GM18861 (cell line): ENCODE results near the gene YBX2.

Experiments
- ATAC-seq: cut with Tn5 transposase; IDR thresholded peaks from one replicate; pipeline ENCODE4 v1.9.1; 2021; ENCODE audit not compliant: unreplicated experiment

YBX2 gene

DNA sequence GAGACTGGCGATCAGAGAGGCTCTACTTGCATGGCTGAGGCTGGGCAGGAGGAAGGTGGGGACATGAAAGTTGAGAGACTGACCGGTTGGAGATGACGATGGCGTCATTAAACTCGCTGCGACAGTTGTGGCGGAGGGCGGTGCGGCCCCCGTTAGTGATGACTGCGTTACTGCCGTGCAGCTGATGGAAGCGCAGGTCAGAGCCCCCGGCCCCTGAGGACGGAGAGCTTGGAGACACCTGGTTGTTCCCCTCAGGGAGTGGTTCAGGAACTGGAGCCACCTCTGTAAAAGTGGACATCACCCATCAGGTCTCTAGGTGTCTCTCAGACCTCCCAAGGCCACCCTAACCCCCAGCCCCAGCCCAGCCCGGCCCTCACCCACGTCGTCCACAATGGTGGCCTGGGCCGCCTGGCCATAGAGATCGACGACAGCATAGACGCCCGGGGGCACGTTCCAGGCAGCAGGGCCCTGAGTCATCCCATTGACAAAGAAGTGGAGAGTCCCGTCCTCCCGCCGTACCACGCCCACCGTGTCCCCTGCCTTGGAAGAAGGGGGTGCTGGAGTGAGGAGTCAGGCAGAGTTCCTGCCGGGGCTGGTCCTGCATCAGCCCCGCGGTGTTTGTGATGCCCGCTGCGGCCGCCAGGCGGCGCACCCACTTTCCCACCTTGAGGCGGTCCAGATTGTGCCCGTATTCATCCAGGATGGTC lies 29.4 kb upstream of the YBX2 start:
- no peak for ATAC-seq

DNA sequence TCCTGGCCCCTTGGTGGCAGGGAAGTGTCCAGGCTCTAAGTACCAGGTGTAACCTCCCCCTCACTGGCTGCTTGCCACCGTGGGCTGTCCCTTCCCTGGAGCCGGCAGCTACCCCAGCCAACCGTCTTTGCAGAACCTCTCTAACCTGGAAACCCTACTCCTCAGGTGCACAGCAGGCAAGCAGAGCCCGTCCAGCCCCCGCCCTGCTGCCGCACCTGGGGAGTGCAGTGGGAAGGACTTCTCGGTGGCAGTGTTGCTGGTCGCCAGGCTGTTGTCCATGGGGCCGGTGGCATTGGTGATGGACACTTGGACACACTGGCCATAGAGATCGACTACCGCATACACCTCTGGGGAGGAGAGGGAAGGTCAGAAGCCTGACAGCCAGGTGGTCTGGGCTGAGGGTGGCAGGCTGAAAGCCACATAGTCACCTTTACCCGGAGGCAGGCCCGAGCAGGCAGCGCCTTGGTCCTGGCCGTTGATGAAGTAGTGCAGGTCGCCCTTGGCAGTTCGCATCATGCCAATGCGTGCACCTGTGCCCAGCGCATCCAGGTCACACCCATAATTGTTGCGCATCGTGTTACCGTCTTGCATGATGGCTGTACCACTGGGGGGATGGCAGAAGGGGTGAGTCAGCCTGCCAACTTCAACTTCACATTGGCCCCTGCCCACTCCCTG lies 28.2 kb upstream of the YBX2 start:
- no peak for ATAC-seq

GRCh38 chr17:7321466-7321865 lies 27.0 kb upstream of the YBX2 start:
- ATAC-seq, result no peak

DNA sequence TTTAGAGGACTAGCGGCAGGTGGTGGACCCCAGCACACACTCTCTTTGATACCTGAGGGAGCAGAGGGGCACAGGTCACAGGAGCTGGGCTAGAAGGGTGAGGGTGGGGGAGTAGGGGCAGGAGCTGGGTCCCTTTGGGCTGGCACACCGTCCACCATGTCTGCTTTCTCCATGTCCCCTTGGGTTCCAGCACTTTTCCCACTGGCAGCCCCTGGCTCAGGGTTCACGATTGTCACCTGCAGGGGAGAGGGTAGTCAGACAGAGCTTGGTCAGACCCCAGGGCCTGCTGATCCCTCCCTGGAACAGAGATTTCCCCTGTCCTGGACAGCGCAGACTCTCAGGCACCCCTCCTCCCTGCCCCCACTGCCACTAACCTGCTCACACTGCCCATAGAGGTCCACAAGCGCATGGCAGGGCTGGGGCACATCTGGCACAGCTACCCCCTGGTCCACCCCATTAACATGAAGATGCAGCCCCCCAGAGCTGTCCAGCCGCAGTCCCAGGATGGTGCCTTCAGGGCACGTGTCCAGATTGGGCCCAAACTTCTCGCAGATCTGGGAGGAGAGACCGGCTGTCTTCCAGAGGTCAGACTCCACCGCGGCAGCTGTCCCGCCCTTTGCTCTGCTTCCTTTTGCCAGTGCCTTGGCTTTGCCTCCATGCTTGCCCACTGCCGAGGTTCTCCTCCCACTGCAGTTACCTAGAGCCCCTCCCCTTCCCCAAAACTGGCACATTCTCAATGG lies 23.9 kb upstream of the YBX2 start:
- ATAC-seq, result no peak

GRCh38 chr17:7317161-7317803 lies 22.8 kb upstream of the YBX2 start:
- ATAC-seq, result no peak

DNA sequence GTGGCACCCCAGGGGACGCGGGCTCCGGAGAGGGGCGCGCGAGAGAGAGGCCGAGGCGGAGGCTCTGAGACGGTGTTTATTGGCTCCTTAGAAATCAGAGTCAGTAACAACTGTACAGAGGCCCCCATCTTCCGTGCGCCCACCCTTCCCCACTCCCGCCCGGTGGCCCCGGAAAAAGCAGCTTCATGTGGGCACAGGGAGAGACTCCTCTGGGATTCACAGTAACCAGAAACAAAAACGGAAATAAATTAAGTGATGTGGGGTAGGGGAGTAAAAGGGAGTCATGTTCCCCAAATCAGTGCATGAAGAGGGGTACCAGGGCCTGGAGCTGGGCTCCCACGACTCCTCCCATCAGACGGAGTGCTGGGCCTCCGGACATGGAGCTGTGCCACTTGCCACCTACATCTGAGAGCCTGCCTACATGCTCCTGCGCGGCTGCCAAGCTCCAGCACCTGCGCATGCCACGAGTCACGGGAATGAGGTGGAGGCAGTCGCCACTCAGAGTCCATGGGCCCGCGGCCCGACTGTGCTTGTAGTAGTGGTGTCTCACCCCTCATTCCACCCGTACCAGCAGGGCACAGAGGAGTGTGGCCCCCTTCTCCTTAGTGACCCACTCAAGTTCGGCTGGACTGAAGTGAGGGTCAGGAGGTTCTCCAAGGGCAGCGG lies 21.3 kb upstream of the YBX2 start:
- no peak for ATAC-seq

- peak; percentile 64 for ATAC-seq
Observed at GRCh38 chr17:7314719-7315569, 20.5 kb upstream of the YBX2 start, which contains the start of gene GPS2. TSS of gene GPS2 (minus strand) at chr17:7315360. CDS start at chr17:7315052, 308 bp downstream.

GRCh38 chr17:7313890-7314718 lies 19.7 kb upstream of the YBX2 start:
- no peak for ATAC-seq

DNA sequence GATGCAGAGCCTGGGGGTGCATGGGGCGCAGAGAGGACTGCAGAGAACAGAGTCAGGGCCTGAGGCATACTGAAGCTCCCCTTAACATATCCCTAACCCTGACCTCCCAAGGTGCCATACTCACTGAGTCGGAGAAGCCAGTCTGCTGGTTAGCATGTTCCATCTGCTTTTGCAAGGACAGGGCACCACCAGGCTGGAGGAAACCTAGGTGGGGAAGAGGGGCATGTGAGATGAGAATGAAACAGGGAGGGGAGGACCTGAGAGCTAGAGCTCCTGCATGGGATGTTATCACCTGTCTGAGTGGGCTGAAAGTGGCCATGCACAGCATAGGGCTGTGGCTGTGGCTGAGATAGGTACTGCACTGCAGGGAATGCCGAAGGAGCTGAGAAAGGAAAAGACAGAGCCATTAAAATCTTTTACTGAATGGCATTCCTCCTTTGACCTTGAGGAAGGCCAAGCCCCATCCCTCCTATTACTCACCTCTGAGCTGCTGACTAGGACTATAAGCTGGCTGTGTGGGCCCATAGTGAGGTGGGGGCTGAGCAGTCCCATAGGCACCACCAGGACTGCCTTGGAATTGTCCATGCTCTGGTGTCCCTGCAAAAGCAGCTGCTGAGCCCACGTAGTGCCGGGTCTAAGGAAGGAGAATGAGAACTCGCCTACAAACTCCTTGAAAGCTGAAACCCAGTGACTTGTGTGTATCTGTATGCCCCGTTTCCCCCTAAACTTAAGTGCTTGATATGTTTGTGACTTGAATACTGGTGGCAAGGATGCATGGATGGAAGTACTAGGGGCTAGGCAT lies 18.9 kb upstream of the YBX2 start:
- no peak for ATAC-seq

DNA sequence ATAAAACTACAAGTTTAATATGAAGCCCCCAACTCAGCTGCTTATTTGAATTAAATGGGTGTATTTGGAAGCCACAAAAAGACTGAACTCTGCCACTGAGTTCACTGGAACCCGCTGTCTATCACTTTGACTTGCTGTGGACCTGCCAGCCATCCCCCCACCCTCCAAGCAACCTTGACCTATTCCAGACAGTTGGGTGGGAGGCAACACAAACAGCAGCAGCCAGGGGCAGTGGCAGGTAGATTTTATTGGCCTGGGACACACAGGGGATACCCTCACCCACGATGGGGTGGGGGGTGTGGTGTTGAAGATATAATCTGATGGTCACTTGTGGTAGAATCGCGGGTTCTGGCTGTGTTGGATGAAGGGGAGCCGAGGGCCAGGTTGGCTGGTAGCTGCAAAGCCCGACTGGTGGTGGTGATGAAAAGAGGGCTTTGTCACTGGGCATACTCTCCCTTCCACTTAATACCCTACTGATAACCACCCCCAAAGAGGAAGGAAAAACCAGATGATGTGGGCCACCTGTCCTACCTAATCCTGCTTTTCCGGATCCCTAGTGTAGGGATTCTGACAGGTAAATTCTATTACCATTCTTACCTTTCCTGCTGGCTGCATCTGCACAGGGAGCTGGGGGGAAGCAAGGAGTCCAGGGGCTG lies 18.1 kb upstream of the YBX2 start:
- no peak for ATAC-seq

DNA sequence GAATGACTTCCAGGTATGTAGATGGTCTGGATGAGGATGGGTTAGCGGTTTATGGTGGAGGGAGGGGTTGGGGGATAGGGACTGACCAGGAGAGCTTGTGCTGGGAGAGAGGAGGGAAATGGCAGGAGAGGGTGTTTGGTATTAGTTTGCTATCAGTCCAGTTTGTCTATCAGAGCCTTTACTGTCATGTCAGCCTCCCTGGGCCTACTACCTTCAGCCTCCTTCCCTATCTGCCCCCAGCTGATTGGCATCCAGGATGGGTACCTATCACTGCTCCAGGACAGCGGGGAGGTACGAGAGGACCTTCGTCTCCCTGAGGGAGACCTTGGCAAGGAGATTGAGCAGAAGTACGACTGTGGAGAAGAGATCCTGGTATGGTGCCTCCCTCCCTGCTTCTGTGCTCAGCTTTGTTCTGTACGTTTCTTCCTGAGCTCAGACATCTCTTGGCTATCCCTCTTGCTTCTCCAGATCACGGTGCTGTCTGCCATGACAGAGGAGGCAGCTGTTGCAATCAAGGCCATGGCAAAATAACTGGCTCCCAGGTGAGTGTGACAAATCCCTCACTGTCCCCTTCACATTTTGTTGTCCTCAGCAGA lies 16.8 kb upstream of the YBX2 start:
- no peak for ATAC-seq

GRCh38 chr17:7309628-7310027 lies 15.2 kb upstream of the YBX2 start:
- no peak for ATAC-seq

GRCh38 chr17:7308625-7309433 lies 14.4 kb upstream of the YBX2 start:
- no peak for ATAC-seq

GRCh38 chr17:7307686-7308624 lies 13.5 kb upstream of the YBX2 start:
- no peak for ATAC-seq

GRCh38 chr17:7306911-7307685 lies 12.7 kb upstream of the YBX2 start, which contains the start of gene EIF5A:
TSS of gene EIF5A (plus strand) at chr17:7307628. CDS start at chr17:7309636, 2,008 bp downstream.
- peak; percentile 57 for ATAC-seq
